ENCODE results near the gene GPR68.

GPR68 gene

DNA sequence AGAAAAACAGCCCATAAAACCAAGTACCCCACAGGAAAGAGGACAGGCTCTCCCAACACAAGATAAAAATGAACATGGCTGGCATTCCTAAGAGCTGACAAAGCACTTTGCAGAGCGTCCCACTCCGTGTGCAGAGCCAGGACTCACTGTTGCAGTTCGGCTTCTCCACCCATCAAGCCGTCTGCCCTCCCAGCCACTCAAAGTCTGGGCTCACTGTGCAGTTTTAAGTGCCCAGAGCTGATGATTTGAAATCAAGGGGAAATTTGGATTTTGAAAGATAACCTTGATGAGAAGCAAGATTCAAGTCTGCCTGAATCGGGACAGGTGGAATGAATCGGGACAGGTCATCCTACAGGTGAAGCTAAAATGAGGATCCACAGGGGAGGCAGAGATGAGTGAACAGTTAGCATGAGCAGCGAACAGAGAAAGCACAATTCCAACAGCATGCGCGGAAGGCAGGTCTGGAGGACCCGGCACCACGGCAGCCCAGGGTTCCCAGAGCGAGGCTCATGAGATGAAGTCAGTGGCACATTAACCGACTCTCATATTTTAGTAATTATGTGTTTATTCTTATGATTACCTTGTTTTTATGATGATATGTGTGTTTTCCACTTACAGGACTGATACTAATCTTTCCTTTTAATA is 39.8 kb upstream of the GPR68 start:
- Histone ChIP-seq H3K36me3 (ENCODE audit: control insufficient read depth in 1 of 2, insufficient read depth in 2 of 2, low read length in 2 of 2) (peaks cover 45 to 88% of the 10 kb centered on the region in 2 donors), H3K4me3 (ENCODE audit: low read depth in 1 of 2, low read length in 2 of 2) (no peak overlapping the region), H3K27ac (ENCODE audit: low read depth, low read length) (no peak overlapping the region), H3K9me3 (ENCODE audit: control insufficient read depth in 1 of 2, low read length in 2 of 2) (no peaks in the 10 kb centered on the region), H3K4me1 (ENCODE audit: control insufficient read depth in 1 of 2, insufficient read depth in 2 of 2, low read length in 2 of 2) (no peaks in the 10 kb centered on the region), H3K27me3 (ENCODE audit: control insufficient read depth in 1 of 2, insufficient read depth in 2 of 2, low read length in 2 of 2) (no peaks in the 10 kb centered on the region), H3K9ac (ENCODE audit: low read depth in 1 of 2, low read length in 2 of 2) (no peak overlapping the region)

DNA sequence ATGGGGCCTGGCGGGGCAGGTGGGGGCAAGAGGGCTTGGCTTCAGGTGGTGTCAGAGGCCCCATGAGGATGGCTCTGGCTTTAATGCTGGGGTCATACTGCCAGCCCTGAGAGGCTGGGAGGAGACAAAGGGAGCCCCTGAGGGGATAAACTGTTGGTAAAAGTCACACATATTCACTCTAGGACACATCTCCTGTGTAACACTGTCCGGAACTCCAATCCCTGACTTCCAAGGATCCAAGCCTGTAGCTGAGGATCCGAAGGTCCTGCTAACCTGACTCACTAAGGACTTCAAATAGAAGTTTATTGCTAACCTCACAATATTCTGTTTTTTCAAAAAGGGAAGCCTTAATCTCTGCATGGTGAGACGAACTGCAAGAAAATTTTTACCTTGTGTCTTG is 39.2 kb upstream of the GPR68 start:
- no peak overlapping the region for H3K4me3 ChIP-seq (ENCODE audit: low read depth in 1 of 2, low read length in 2 of 2)
- H3K4me1 ChIP-seq (ENCODE audit: control insufficient read depth in 1 of 2, insufficient read depth in 2 of 2, low read length in 2 of 2): no peaks in the 10 kb centered on the region
- no peaks in the 10 kb centered on the region for H3K9me3 ChIP-seq (ENCODE audit: control insufficient read depth in 1 of 2, low read length in 2 of 2)
- H3K9ac ChIP-seq (ENCODE audit: low read depth in 1 of 2, low read length in 2 of 2): no peak overlapping the region
- peaks cover 44 to 88% of the 10 kb centered on the region in 2 donors for H3K36me3 ChIP-seq (ENCODE audit: control insufficient read depth in 1 of 2, insufficient read depth in 2 of 2, low read length in 2 of 2)
- H3K27ac ChIP-seq (ENCODE audit: low read depth, low read length): no peak overlapping the region
- H3K27me3 ChIP-seq (ENCODE audit: control insufficient read depth in 1 of 2, insufficient read depth in 2 of 2, low read length in 2 of 2): no peaks in the 10 kb centered on the region

DNA sequence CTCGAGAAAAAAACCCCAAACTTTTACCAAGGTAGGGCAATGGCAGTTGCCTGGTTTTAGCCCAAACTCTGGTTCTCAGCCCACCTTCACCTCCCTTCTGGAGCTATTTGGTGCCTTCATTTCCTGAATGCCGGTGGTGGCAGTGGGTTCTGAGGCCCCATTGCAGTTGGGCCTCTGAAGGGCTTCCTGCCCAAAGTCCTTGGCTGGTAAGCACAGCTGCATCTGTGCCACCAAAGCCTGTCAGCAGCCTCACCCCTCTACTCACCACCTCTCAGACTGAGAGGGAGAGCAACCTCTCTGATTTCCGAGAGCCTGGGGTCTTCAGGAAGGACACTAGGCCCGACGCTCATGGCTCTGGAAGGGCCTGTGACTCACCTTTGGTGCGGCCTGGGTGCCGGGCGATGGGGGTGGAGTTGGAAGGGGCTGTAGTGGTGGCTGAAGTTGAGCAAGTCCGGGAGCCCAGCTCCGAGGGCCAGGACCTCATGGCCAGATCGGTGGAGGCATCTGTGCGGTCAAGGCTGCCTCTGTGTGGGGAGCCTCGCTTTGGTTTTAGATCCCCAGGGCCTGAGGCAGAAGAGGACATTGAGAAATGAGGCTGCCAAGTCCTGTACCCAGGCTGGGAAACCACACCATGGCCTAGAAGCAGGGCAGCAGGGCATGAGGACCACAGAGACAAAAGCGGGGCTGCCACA is 38.6 kb upstream of the GPR68 start:
- Histone ChIP-seq H3K4me1 (ENCODE audit: control insufficient read depth in 1 of 2, insufficient read depth in 2 of 2, low read length in 2 of 2) (no peaks in the 10 kb centered on the region), H3K9ac (ENCODE audit: low read depth in 1 of 2, low read length in 2 of 2) (no peak overlapping the region), H3K4me3 (ENCODE audit: low read depth in 1 of 2, low read length in 2 of 2) (no peak overlapping the region), H3K27ac (ENCODE audit: low read depth, low read length) (no peak overlapping the region), H3K36me3 (ENCODE audit: control insufficient read depth in 1 of 2, insufficient read depth in 2 of 2, low read length in 2 of 2) (peaks cover 46 to 89% of the 10 kb centered on the region in 2 donors), H3K27me3 (ENCODE audit: control insufficient read depth in 1 of 2, insufficient read depth in 2 of 2, low read length in 2 of 2) (no peaks in the 10 kb centered on the region), H3K9me3 (ENCODE audit: control insufficient read depth in 1 of 2, low read length in 2 of 2) (no peaks in the 10 kb centered on the region)

DNA sequence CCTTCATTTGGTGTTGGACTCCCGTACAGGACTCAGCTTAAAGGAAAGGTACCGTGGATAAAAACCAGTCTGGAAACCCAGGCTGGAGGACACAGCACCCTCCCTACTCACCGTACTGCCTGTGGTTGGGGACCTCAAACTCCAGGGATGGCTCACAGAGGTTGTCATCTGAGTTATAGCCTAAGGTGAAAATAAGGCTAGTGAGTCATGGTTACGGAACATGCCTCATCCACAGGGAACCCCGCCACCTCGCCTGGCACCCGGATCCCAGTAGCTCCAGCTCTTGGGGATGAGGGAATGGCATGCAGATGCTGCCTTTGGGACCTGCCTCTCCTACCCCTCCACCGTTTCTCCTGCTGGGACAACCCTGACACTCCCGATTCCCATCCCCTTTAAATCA is 36.8 kb upstream of the GPR68 start:
- no peak overlapping the region for H3K27ac ChIP-seq (ENCODE audit: low read depth, low read length)
- no peak overlapping the region for H3K9ac ChIP-seq (ENCODE audit: low read depth in 1 of 2, low read length in 2 of 2)
- H3K4me1 ChIP-seq (ENCODE audit: control insufficient read depth in 1 of 2, insufficient read depth in 2 of 2, low read length in 2 of 2): no peaks in the 10 kb centered on the region
- no peaks in the 10 kb centered on the region for H3K9me3 ChIP-seq (ENCODE audit: control insufficient read depth in 1 of 2, low read length in 2 of 2)
- peaks cover 51 to 91% of the 10 kb centered on the region in 2 donors for H3K36me3 ChIP-seq (ENCODE audit: control insufficient read depth in 1 of 2, insufficient read depth in 2 of 2, low read length in 2 of 2)
- H3K4me3 ChIP-seq (ENCODE audit: low read depth in 1 of 2, low read length in 2 of 2): no peak overlapping the region
- no peaks in the 10 kb centered on the region for H3K27me3 ChIP-seq (ENCODE audit: control insufficient read depth in 1 of 2, insufficient read depth in 2 of 2, low read length in 2 of 2)

DNA sequence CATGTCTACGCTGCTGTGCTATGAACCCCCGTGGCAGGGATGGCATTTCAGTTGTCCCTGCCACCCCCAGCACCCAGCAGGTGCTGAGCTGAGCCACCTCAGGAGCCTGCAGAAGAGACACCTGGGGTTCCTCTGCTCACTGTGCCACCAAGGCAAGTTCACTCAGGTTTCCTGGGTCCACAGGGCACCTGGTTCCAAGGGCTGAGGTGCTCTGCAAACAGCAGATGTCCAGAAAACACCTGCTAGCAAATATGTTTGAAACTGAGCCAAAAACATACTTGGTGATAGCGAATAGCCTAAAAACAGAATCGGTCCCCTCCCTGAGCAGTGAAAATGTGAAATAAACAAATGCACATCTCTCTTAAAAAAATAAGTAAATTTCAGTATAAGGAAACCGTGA is 35.6 kb upstream of the GPR68 start:
- no peak overlapping the region for H3K4me3 ChIP-seq (ENCODE audit: low read depth in 1 of 2, low read length in 2 of 2)
- H3K4me1 ChIP-seq (ENCODE audit: control insufficient read depth in 1 of 2, insufficient read depth in 2 of 2, low read length in 2 of 2): no peaks in the 10 kb centered on the region
- H3K27me3 ChIP-seq (ENCODE audit: control insufficient read depth in 1 of 2, insufficient read depth in 2 of 2, low read length in 2 of 2): no peaks in the 10 kb centered on the region
- no peak overlapping the region for H3K27ac ChIP-seq (ENCODE audit: low read depth, low read length)
- no peak overlapping the region for H3K9ac ChIP-seq (ENCODE audit: low read depth in 1 of 2, low read length in 2 of 2)
- H3K36me3 ChIP-seq (ENCODE audit: control insufficient read depth in 1 of 2, insufficient read depth in 2 of 2, low read length in 2 of 2): peaks cover 55 to 88% of the 10 kb centered on the region in 2 donors
- H3K9me3 ChIP-seq (ENCODE audit: control insufficient read depth in 1 of 2, low read length in 2 of 2): no peaks in the 10 kb centered on the region

DNA sequence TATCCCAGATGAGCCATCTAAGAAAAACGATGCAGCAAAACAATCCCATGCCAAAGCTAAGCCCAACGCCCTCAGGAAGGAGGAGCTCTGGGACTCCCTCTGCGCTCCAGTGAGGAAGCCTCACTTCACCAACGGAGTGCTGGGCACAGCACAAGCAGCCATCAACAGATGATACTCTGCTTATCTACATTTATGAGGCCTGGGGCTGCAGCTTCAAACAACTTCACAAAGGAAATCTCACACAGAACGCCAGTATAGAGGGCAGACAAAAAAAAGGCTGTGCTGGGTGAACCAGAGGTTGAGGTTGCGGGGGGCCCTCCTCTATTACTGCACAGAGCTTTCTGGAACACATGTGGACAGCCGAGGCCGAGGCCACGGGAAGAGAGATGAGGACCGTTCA is 34.9 kb upstream of the GPR68 start:
- peaks cover 56 to 88% of the 10 kb centered on the region in 2 donors for H3K36me3 ChIP-seq (ENCODE audit: control insufficient read depth in 1 of 2, insufficient read depth in 2 of 2, low read length in 2 of 2)
- no peak overlapping the region for H3K27ac ChIP-seq (ENCODE audit: low read depth, low read length)
- H3K27me3 ChIP-seq (ENCODE audit: control insufficient read depth in 1 of 2, insufficient read depth in 2 of 2, low read length in 2 of 2): no peaks in the 10 kb centered on the region
- no peak overlapping the region for H3K4me3 ChIP-seq (ENCODE audit: low read depth in 1 of 2, low read length in 2 of 2)
- H3K4me1 ChIP-seq (ENCODE audit: control insufficient read depth in 1 of 2, insufficient read depth in 2 of 2, low read length in 2 of 2): no peaks in the 10 kb centered on the region
- H3K9me3 ChIP-seq (ENCODE audit: control insufficient read depth in 1 of 2, low read length in 2 of 2): no peaks in the 10 kb centered on the region
- no peak overlapping the region for H3K9ac ChIP-seq (ENCODE audit: low read depth in 1 of 2, low read length in 2 of 2)

DNA sequence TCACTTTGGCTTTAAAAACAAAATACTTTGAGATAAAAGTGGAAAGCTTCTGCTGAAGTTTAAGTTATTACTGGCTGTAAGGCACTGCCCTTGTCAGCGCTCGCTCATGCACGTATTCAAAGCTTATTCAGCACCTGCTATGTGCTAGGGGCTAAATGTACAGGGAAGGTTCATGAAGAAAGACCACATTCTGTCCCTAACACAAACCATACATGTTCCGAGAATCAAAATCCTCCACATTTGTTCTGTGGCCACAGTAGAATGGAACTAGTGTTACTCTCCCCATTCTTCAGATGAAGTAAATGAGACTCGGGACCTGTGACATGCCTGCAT is 33.8 kb upstream of the GPR68 start:
- H3K27ac ChIP-seq (ENCODE audit: low read depth, low read length): no peak overlapping the region
- no peaks in the 10 kb centered on the region for H3K4me1 ChIP-seq (ENCODE audit: control insufficient read depth in 1 of 2, insufficient read depth in 2 of 2, low read length in 2 of 2)
- no peaks in the 10 kb centered on the region for H3K9me3 ChIP-seq (ENCODE audit: control insufficient read depth in 1 of 2, low read length in 2 of 2)
- no peaks in the 10 kb centered on the region for H3K27me3 ChIP-seq (ENCODE audit: control insufficient read depth in 1 of 2, insufficient read depth in 2 of 2, low read length in 2 of 2)
- H3K9ac ChIP-seq (ENCODE audit: low read depth in 1 of 2, low read length in 2 of 2): no peak overlapping the region
- no peak overlapping the region for H3K4me3 ChIP-seq (ENCODE audit: low read depth in 1 of 2, low read length in 2 of 2)
- H3K36me3 ChIP-seq (ENCODE audit: control insufficient read depth in 1 of 2, insufficient read depth in 2 of 2, low read length in 2 of 2): peaks cover 61 to 90% of the 10 kb centered on the region in 2 donors

DNA sequence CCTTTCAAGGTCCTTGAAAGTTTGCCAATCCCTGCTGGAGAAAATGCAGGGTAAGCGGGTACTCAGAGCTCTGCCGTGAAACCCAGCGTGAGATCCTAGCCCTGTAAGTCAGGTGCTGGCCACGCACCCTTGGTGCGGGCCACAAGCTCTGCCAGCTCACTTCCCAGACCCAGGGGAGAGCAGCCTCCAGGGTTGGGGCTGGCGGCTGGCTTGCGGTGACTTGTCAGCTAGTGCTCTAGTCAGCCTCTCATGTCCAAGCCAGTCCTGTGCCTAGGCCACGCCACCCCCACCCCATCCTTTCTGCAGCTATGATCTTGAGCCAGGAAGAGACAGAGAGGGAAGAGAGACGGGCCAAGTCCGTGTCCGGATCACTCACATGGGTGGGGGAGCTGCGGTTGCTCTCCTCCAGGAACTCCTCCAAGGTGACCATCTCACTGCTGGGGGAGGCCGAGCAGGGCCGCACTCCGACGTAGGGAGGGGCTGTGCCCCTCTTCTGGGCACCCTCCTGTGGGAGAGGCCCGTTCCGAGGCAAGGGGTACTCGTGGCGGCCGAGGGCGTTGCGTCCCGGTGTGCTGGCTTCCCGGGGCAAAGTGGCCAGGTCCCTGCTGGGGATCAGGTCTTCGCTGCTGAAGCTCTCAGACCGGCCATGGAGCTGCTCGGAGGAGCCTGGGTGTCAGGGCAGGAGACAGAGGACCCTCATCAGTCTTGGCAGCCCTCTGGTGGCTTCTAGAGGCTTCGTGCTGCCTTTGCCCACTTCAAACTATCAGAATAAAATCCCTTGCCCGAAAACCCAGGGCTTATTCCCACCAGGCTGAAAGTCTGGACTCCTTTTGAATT is 33.3 kb upstream of the GPR68 start:
- peaks cover 61 to 89% of the 10 kb centered on the region in 2 donors for H3K36me3 ChIP-seq (ENCODE audit: control insufficient read depth in 1 of 2, insufficient read depth in 2 of 2, low read length in 2 of 2)
- H3K4me3 ChIP-seq (ENCODE audit: low read depth in 1 of 2, low read length in 2 of 2): no peak overlapping the region
- H3K9ac ChIP-seq (ENCODE audit: low read depth in 1 of 2, low read length in 2 of 2): no peak overlapping the region
- H3K9me3 ChIP-seq (ENCODE audit: control insufficient read depth in 1 of 2, low read length in 2 of 2): no peaks in the 10 kb centered on the region
- H3K27ac ChIP-seq (ENCODE audit: low read depth, low read length): no peak overlapping the region
- no peaks in the 10 kb centered on the region for H3K27me3 ChIP-seq (ENCODE audit: control insufficient read depth in 1 of 2, insufficient read depth in 2 of 2, low read length in 2 of 2)
- H3K4me1 ChIP-seq (ENCODE audit: control insufficient read depth in 1 of 2, insufficient read depth in 2 of 2, low read length in 2 of 2): no peaks in the 10 kb centered on the region

DNA sequence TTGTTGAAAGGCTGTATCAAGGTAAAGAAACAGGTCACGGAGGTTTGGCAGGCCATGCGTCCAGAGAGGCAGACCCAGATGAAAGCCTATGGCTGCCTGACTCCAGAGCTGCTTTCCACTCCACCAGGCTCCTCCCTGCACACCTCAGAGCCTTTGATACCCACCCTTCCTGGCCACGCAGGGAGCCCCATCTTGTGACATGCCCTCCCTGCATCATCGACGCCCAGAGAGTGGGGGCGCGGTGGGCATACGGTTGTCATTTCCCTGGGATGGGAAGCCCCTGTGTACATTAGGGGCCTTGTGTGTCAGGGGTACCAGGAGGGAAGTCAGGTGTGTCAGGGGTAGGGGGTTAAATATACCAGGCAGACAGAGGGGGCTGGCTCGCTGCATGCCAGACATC is 30.3 kb upstream of the GPR68 start:
- no peaks in the 10 kb centered on the region for H3K9me3 ChIP-seq (ENCODE audit: control insufficient read depth in 1 of 2, low read length in 2 of 2)
- H3K27ac ChIP-seq (ENCODE audit: low read depth, low read length): no peak overlapping the region
- H3K4me3 ChIP-seq (ENCODE audit: low read depth in 1 of 2, low read length in 2 of 2): no peak overlapping the region
- peaks cover 3% of the 10 kb centered on the region in 2 donors for H3K4me1 ChIP-seq (ENCODE audit: control insufficient read depth in 1 of 2, insufficient read depth in 2 of 2, low read length in 2 of 2)
- no peak overlapping the region for H3K9ac ChIP-seq (ENCODE audit: low read depth in 1 of 2, low read length in 2 of 2)
- peaks cover 50 to 71% of the 10 kb centered on the region in 2 donors for H3K36me3 ChIP-seq (ENCODE audit: control insufficient read depth in 1 of 2, insufficient read depth in 2 of 2, low read length in 2 of 2)
- no peaks in the 10 kb centered on the region for H3K27me3 ChIP-seq (ENCODE audit: control insufficient read depth in 1 of 2, insufficient read depth in 2 of 2, low read length in 2 of 2)

DNA sequence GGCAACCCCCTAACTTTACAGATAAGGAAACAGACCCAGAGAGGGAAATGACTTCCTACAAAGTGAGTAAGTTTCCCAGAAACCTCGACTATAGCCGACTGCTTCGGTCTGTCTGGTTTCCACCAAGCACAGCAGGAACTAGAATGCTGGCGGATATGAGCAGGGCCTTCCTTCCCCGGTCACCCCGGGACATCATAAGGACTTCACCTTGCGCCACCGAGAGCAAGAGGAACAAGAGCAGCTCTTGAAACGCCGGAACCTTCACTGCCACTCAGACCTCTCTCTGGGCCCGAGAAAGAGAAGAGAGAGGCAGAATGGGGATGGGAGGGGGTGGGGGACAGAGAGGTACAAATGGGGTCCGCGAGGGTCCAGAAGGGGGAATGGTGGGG is 29.4 kb upstream of the GPR68 start:
- Histone ChIP-seq H3K27ac (ENCODE audit: low read depth, low read length) (no peak overlapping the region), H3K9ac (ENCODE audit: low read depth in 1 of 2, low read length in 2 of 2) (no peak overlapping the region), H3K27me3 (ENCODE audit: control insufficient read depth in 1 of 2, insufficient read depth in 2 of 2, low read length in 2 of 2) (no peaks in the 10 kb centered on the region), H3K4me1 (ENCODE audit: control insufficient read depth in 1 of 2, insufficient read depth in 2 of 2, low read length in 2 of 2) (peaks cover 7 to 11% of the 10 kb centered on the region in 2 donors), H3K4me3 (ENCODE audit: low read depth in 1 of 2, low read length in 2 of 2) (no peak overlapping the region), H3K9me3 (ENCODE audit: control insufficient read depth in 1 of 2, low read length in 2 of 2) (no peaks in the 10 kb centered on the region), H3K36me3 (ENCODE audit: control insufficient read depth in 1 of 2, insufficient read depth in 2 of 2, low read length in 2 of 2) (peaks cover 42 to 62% of the 10 kb centered on the region in 2 donors)

Measured in duodenal mucosa (tissue), 2 donors.